Peyer's patch (tissue), 4 donors: Measurements from ENCODE around the gene ANOS1.

Experiments
- CTCF ChIP-seq, 6 experiments: fragments of 450-650 bp in 4 of 6; fragments of 200-600 bp in 2 of 6; sonication (generic) in 1 of 6; IDR thresholded peaks; one replicate each; pipeline ENCODE4 v1.5.1; 2017 to 2019; ENCODE audit warnings: antibody characterized with exemption in 6 of 6, mild to moderate bottlenecking in 3 of 6, moderate library complexity in 1 of 6
- POLR2A ChIP-seq, 2 donors: fragments of 450-650 bp; IDR thresholded peaks; one replicate each; pipeline ENCODE4 v1.5.1; 2017; ENCODE audit warnings: antibody characterized with exemption in 2 of 2, mild to moderate bottlenecking in 2 of 2, moderate library complexity in 2 of 2

DNA sequence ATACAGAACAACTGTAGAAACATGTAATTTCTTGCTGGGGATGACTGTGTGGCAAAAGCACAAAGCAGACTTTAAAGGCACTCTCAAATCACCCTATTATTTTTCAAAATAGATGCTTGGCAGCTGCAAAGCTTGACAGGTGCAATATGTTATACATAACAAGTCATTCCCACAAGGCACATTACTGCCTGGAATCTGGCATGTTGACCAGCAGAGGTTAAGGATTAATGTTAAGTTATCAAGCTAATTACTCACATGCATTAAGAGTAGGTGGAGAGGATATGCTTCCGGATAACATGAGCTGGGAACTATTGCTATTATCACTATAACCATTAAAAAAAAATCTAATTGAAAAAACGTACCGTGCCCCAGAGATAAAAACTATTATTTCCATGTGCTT, 17.8 kb downstream of the ANOS1 start:
- no peak for TF ChIP-seq CTCF (IDR thresholded peaks at IDR 0.05)
- no peak for TF ChIP-seq POLR2A (IDR thresholded peaks at IDR 0.05)
